Measurements from ENCODE around the gene TMEM255B.

DNA sequence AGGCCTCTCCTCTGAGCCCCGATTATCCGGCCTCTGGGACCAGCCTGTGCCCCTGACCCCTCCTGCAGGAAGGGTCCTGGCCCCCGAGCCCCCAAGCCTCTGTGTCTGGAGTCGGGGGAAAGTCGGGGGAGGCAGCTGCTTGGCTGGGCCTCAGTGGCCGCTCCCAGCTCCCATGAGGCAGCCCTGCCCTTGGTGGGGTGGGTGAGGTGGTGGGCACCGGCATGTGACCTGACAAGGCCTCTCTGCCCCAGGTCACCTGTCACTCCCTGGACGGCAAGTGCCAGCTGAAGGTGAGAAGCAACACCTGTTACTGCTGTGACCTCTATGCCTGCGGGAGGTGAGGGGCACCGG, 41.5 kb downstream of the TMEM255B start:
- TF ChIP-seq, protein P1, sequence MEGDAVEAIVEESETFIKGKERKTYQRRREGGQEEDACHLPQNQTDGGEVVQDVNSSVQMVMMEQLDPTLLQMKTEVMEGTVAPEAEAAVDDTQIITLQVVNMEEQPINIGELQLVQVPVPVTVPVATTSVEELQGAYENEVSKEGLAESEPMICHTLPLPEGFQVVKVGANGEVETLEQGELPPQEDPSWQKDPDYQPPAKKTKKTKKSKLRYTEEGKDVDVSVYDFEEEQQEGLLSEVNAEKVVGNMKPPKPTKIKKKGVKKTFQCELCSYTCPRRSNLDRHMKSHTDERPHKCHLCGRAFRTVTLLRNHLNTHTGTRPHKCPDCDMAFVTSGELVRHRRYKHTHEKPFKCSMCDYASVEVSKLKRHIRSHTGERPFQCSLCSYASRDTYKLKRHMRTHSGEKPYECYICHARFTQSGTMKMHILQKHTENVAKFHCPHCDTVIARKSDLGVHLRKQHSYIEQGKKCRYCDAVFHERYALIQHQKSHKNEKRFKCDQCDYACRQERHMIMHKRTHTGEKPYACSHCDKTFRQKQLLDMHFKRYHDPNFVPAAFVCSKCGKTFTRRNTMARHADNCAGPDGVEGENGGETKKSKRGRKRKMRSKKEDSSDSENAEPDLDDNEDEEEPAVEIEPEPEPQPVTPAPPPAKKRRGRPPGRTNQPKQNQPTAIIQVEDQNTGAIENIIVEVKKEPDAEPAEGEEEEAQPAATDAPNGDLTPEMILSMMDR (IDR thresholded peaks at IDR 0.05) = no peak
- no peak for TF ChIP-seq POLR2A (IDR thresholded peaks at IDR 0.05)
